GM18498 (cell line): ENCODE results near the gene HNRNPD.
"Not testable (repeated sequence)": the region's sequence is repeated elsewhere in the genome, so short reads cannot be mapped to it uniquely, and the experiment has no call there.

Source experiments
- ATAC-seq: cut with Tn5 transposase; IDR thresholded peaks from one replicate; pipeline ENCODE4 v1.9.1; 2021; ENCODE audit warnings: mild to moderate bottlenecking, moderate library complexity; ENCODE audit not compliant: unreplicated experiment

Gene HNRNPD

GRCh38 chr4:82376109-82376508 is 2.3 kb upstream of the HNRNPD start:
- ATAC-seq: no peak

GRCh38 chr4:82373486-82373815 is 340 bp downstream of the HNRNPD start:
- peak; percentile 27 for ATAC-seq

DNA sequence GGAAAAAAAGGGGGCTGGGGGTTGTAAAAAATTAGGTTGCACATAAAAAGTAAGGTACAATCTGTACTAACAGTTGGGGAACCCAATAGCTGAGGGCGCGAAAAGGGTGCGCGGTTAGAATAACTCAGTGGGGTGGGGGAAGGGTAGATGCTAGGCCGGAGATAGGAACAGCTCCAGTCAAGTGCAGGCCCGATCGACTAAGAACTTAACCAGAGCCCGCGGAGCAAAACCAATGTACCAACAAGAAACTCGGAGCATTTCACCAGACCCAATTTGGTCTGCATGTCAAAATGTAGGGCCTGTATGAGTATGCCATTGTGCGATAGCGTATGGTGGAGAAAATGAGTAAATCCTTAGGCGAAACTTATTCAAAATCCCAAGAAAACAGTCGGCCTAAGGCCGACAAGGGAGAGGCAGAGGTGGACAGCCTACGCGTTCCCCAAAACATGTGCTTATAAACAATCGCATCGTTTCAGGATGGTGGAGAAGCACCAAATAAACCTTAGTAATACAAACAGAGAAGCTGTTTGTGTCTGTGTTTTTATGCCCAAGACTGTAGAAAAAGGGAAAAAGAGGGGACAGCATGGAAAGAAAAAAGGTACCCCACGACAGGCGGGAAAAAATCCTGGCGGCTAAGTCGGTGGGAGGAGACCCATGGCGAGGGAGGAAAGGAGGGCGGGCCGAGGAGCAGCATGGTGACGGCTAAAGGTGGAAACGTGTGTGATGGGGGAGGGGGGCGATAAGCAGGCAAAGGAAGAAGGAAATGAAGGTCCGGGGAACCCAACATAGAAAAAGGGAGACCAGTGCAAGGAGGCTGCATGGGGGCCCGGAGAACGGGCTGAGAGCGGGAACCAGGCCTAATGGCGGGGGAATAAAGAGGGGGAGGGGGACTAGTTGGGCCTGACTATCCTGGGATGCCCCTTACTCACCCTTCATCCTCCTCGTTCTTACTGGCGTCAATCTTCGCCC is 990 bp downstream of the HNRNPD start:
- ATAC-seq: peak; percentile 16

DNA sequence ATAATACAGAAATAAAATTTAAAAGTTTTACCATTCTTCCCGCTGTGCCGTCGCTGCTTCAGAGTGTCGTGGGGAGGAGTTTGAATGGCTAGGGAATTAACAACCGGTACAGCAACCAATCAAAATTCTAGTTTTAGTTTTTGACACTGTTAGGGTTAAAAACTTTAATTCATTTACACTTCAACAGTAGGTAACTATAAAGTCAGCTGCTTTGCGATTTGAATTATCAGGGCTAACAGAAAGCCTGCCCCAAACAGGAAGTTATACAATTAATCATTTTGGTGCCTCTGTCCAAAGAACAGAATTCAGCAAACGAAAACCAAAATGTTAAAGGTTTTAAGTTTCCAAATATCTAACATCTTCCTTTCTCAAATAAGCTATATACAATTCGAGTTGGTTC is 2.3 kb downstream of the HNRNPD start:
- ATAC-seq: no peak

DNA sequence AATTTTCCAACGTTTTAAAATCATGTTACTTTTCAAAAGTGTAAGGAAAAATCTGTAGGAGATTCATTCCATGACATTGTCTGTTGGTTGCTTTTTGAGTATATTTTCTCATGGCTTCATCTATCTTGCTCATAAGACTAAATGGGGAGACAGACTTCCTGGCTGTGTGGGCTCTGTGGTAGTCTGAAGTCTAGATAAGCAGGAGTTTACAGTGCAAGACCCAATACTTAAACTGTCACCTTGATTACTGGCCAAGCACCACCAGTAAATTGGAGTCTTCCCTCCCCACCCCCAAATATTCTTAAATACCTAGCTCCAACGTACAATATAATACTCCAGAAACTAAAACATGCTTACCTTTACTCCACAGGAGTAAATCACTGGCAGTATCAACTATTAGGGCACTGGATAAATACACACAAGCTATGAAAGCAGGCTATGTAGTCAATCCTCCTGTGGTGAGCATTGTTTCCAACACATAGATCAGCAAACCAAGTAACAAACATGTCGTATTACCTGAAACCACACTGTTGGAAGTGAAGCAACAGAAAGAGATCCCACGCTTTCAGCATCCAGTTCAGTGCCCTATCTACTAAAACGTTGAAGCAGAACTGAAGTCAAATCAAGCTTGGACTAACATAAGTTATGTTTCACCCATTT is 6.2 kb downstream of the HNRNPD start:
- ATAC-seq: no peak

GRCh38 chr4:82366431-82366830 is 7.4 kb downstream of the HNRNPD start:
- ATAC-seq: not testable (repeated sequence)

DNA sequence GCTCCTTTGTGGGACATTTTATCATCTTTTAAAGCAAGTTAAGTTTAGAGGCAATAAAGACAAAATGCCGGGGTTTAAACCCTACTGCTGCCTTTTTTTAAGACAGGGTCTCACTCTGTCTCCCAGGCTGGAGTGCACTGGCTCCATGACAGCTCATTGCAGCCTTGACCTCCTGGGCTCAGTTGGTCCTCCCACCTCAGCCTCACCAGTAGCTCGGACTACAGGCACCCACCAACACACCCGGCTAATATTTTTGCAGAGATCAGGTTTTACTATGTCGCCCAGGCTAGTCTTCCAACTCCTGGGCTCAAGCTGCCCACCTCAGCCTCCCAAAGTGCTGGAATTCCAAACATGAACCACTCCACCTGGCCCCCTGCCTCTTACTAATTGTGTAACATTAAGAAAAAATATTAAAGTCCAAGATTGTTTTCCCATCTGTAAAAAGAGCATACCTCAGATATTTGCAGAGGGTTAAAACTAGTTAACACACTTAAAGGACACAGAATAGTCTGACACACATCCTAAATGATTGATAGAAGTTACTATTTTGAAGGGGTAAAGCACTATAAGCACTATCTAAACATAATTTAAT is 9.8 kb downstream of the HNRNPD start:
- no peak for ATAC-seq

- ATAC-seq: peak; percentile 43
These were observed 11.2 kb downstream of the HNRNPD start for GRCh38 chr4:82362565-82362964.

DNA sequence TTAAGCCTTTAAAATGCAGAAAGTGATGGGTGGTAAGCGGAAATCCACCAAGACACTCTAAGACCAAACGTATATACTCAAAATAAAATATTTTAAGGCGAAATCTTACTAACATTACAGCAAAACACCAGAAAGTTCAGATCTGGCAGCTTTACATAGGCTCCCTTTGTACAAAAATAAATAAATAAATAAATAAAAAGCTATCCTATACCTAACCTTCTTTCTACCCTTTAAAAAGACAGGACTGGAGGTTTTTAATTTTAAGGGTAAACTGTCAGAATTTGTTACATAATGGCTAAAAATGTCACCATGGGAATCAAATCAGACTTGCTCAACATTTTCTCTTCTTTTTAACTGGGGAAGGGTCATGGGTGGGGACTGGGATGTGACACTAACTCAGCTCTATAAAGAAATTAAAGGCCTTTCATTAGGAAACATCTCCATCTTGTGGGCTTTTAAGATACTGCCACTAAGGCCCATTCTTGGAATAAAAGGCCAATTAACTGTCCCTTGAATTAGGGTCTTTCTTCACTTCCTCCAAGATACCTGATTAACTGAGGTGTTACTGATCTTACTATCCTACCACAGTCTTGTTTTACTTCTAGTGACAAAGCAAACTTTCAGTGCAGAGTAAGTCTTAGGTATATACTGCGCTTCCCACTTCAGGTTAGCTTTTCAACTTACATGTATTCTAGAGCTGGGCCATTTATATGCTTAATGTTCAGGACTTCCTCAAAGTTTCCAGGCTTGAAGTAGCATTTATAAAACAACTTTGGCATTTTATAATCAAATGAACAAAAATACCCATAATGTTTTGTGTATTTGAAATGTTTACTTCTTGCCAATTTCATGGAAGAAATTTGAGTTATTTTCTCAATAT is 13.3 kb downstream of the HNRNPD start:
- ATAC-seq: no peak

- ATAC-seq: no peak
These were observed 14.9 kb downstream of the HNRNPD start for GRCh38 chr4:82358847-82359246.

DNA sequence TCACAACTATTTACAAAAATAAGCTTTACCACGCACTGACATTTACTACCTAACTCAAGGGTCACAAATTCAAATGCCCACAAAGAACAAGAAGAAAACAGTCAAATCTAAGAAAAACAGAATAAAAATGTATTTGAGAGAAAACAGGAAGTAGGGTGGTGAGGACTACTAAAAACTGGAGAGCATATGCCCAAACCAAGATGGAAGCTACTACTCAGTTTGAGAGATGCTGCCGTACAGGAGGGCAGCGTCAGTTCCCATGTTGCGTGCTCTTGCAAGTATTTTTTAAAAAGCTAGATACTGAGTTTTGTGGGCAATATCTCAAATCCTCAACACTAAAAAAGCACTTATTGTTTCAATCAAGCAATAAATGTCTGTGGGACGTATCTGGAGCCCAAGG is 16.2 kb downstream of the HNRNPD start:
- ATAC-seq: no peak

DNA sequence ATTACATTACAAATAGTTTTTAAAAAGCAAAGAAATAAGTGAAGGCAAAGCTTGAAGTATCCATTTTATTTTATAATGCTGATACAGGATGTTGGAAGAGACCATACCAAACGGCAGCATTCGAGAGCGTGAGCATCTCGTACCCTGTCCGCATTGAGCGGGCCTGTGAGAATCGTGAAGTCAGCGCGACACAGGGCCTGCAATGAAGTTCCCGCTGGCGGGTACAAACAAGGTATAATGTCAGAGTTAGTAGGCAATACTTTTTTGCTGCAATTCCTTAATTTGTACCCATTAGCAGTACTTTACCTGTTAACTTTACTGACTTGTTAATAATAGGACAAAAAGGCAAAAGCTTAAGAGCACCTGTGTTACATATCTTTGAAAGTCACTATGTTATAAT is 19.0 kb downstream of the HNRNPD start:
- no peak for ATAC-seq

- ATAC-seq: no peak
These were observed 20.9 kb downstream of the HNRNPD start for GRCh38 chr4:82352825-82353366.

- no peak for ATAC-seq
These were observed 21.5 kb downstream of the HNRNPD start for GRCh38 chr4:82352118-82352824.

- ATAC-seq: no peak
These were observed 27.7 kb downstream of the HNRNPD start for GRCh38 chr4:82346126-82346525.

- no peak for ATAC-seq
These were observed 38.7 kb downstream of the HNRNPD start for GRCh38 chr4:82335043-82335442.

GRCh38 chr4:82333641-82334040 is 40.1 kb downstream of the HNRNPD start:
- ATAC-seq: not testable (repeated sequence)

DNA sequence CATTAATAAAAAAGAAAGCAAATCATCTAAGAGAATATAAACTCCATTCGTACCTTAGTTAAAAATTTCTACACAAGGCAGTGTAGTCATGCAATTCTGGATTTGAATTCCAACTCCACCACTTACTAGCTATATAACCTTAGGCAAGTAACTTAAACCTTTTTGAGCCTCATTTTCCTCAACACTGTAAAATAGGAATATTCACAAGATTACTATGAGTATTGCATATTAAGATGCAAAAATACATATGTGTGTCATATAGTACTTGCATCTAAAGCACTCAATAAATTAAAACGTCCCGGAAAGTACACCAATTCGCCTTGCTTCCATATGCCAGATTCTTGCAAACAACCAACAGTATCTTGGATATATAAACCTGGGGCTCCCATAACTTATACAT is 42.0 kb downstream of the HNRNPD start:
- no peak for ATAC-seq

GRCh38 chr4:82320351-82320750 is 53.4 kb downstream of the HNRNPD start:
- ATAC-seq: no peak

GRCh38 chr4:82303063-82303462 is 70.7 kb downstream of the HNRNPD start:
- not testable (repeated sequence) for ATAC-seq
